Glutamatergic neuron (in vitro differentiated cells): ENCODE measurements around the gene PIK3CG. TPM values are rescaled to one million over a fixed set of nuclear protein-coding genes. Genes with fewer than 3 reads are reported as not detected.

Source experiments
- DNase-seq: peaks from one replicate; pipeline ENCODE4 v3.0.0; 2022
- H3K27ac Mint-ChIP-seq: one replicate; pipeline ENCODE4 v1.8.0; 2020; ENCODE audit warnings: mild to moderate bottlenecking, mixed read lengths, inconsistent platforms; ENCODE audit not compliant: unreplicated experiment
- H3K27me3 Mint-ChIP-seq: one replicate; pipeline ENCODE4 v1.8.0; 2020; ENCODE audit warnings: mild to moderate bottlenecking, moderate library complexity, mixed read lengths, inconsistent platforms; ENCODE audit not compliant: unreplicated experiment
- H3K36me3 Mint-ChIP-seq: one replicate; pipeline ENCODE4 v1.8.0; 2020; ENCODE audit warnings: mild to moderate bottlenecking, mixed read lengths, inconsistent platforms; ENCODE audit not compliant: unreplicated experiment
- H3K4me1 Mint-ChIP-seq: one replicate; pipeline ENCODE4 v1.8.0; 2020; ENCODE audit warnings: mild to moderate bottlenecking, low read depth, mixed read lengths, inconsistent platforms; ENCODE audit not compliant: unreplicated experiment
- H3K4me3 Mint-ChIP-seq: one replicate; pipeline ENCODE4 v1.8.0; 2020; ENCODE audit warnings: mild to moderate bottlenecking, mixed read lengths, inconsistent platforms; ENCODE audit not compliant: unreplicated experiment
- H3K9me3 Mint-ChIP-seq: one replicate; pipeline ENCODE4 v1.8.0; 2020; ENCODE audit warnings: mild to moderate bottlenecking, moderate library complexity, mixed read lengths, inconsistent platforms; ENCODE audit not compliant: unreplicated experiment
- CTCF ChIP-seq: fragments of 200-600 bp; sonication (generic); IDR thresholded peaks from one replicate; pipeline ENCODE4 v1.5.0; 2021; ENCODE audit not compliant: partially characterized antibody, unreplicated experiment
- long read RNA-seq: library from polyadenylated mRNA; unstranded; transcript quantifications from one replicate; pipeline ENCODE4 v2.0.0, GENCODE V29; 2020; ENCODE audit not compliant: unreplicated experiment
- total RNA-seq: library from RNA; stranded (reverse); fragmentation: NEBNext Ultra II Directional; extraction: Animal tissue kit (Norgen Biotek cat#: 25700); gene quantifications from one replicate; pipeline ENCODE4 v1.2.1, GENCODE V29; 2021; ENCODE audit not compliant: unreplicated experiment

Gene PIK3CG
- total RNA-seq, result not detected
- long read RNA-seq, result 0 reads

GRCh38 chr7:106865130-106866041, at the start of gene PIK3CG:
Gene PIK3CG, plus strand, starts transcription at chr7:106865282. Its CDS starts 2,280 bp downstream, at chr7:106867562.
- Mint-ChIP-seq H3K27me3 (no peaks in the 10 kb centered on the region), H3K4me3 (no peak within 1 kb of the TSS), H3K36me3 (no peaks in the 10 kb centered on the region), H3K27ac (no peak within 1 kb of the TSS), H3K4me1 (no peaks in the 10 kb centered on the region), H3K9me3 (peaks cover 3% of the 10 kb centered on the region)
- no peak for DNase-seq
- TF ChIP-seq CTCF, result no peak

- Mint-ChIP-seq H3K4me1 (no peaks in the 10 kb centered on the region), H3K27me3 (no peaks in the 10 kb centered on the region), H3K27ac (no peak overlapping the region), H3K36me3 (no peaks in the 10 kb centered on the region), H3K9me3 (no peaks in the 10 kb centered on the region), H3K4me3 (no peak overlapping the region)
- no peak for TF ChIP-seq CTCF
- no peak for DNase-seq
Measured at GRCh38 chr7:106817098-106817497, 48.0 kb upstream of the PIK3CG start.

GRCh38 chr7:106818736-106819135, 46.3 kb upstream of the PIK3CG start:
- no peak for DNase-seq
- H3K36me3 Mint-ChIP-seq, result no peaks in the 10 kb centered on the region
- no peaks in the 10 kb centered on the region for H3K4me1 Mint-ChIP-seq
- no peak for TF ChIP-seq CTCF
- H3K27me3 Mint-ChIP-seq, result no peaks in the 10 kb centered on the region
- H3K27ac Mint-ChIP-seq, result no peak overlapping the region
- H3K4me3 Mint-ChIP-seq, result no peak overlapping the region
- no peaks in the 10 kb centered on the region for H3K9me3 Mint-ChIP-seq

DNA sequence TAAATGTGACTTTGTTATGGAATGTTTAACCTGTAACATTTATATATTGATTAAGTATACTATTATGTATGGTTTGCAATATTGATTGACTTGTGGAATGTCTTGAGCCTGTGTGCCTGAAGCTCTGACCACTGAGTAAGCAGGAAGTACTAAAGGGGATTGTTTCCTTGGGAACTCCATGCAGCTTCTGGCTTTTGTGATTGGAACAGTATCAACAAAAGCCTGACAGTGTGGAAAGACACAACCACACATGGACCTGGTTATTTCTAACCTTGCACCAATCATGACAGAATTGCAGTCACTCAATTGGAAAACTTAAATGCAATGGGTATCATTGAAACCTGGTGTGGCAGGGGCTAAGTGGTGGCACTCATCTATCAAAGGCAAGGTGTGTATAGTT, 45.5 kb upstream of the PIK3CG start:
- Mint-ChIP-seq H3K4me3 (no peak overlapping the region), H3K4me1 (no peaks in the 10 kb centered on the region), H3K27ac (no peak overlapping the region), H3K9me3 (no peaks in the 10 kb centered on the region), H3K36me3 (no peaks in the 10 kb centered on the region), H3K27me3 (no peaks in the 10 kb centered on the region)
- no peak for DNase-seq
- no peak for TF ChIP-seq CTCF
